GM18951 (cell line): Measurements from ENCODE around the gene MDN1.
A peak's percentile ranks its signal among the peaks of the same experiment; 100 is the strongest.
"Not testable (repeated sequence)": the region's sequence is repeated elsewhere in the genome, so short reads cannot be mapped to it uniquely, and the experiment has no call there.

Experiments used
- POLR2A ChIP-seq: IDR thresholded peaks from 4 replicates; pipeline ENCODE4 v1.6.1; 2011; ENCODE audit warnings: mild to moderate bottlenecking; ENCODE audit not compliant: insufficient read length, insufficient read depth; ENCODE audit errors: extremely low read depth
- in situ Hi-C: fragments of 300-500 bp; cut with MboI; formaldehyde crosslinking; loops from one replicate; pipeline ENCODE4 v1.12.0; 2022; ENCODE audit warnings: low sequenced_read_pairs, mixed read lengths, inconsistent platforms; ENCODE audit not compliant: unreplicated experiment

The MDN1 gene

GRCh38 chr6:89830170-89830809 lies 10.7 kb upstream of the MDN1 start:
- in situ Hi-C loops, result no loop called here
- TF ChIP-seq POLR2A, result no peak

GRCh38 chr6:89829472-89830169 lies 10.0 kb upstream of the MDN1 start, which contains the start of gene CASP8AP2:
TSS of gene CASP8AP2 (plus strand) at chr6:89829880.
- TF ChIP-seq POLR2A, result peak; percentile 71
- in situ Hi-C loops, result no loop called here

- TF ChIP-seq POLR2A, result peak; percentile 11
- in situ Hi-C loops, result no loop called here
These were observed 9.4 kb upstream of the MDN1 start for GRCh38 chr6:89828988-89829471.

- in situ Hi-C loops, result not testable (repeated sequence)
These were observed 8.9 kb upstream of the MDN1 start for GRCh38 chr6:89828475-89828987.

- in situ Hi-C loops, result no loop called here
- TF ChIP-seq POLR2A, result no peak
These were observed 6.5 kb upstream of the MDN1 start for GRCh38 chr6:89826029-89826528.

GRCh38 chr6:89818977-89819335 lies 638 bp downstream of the MDN1 start:
- in situ Hi-C loops, result no loop called here
- TF ChIP-seq POLR2A, result no peak

- TF ChIP-seq POLR2A, result no peak
- in situ Hi-C loops, result no loop called here
These were observed 2.1 kb downstream of the MDN1 start for GRCh38 chr6:89817481-89817880.

- in situ Hi-C loops, result not testable (repeated sequence)
These were observed 6.2 kb downstream of the MDN1 start for GRCh38 chr6:89813422-89813821.

GRCh38 chr6:89807581-89807980 lies 12.0 kb downstream of the MDN1 start:
- TF ChIP-seq POLR2A, result no peak
- in situ Hi-C loops, result no loop called here

GRCh38 chr6:89805814-89806371 lies 13.7 kb downstream of the MDN1 start:
- TF ChIP-seq POLR2A, result no peak

GRCh38 chr6:89803271-89803670 lies 16.3 kb downstream of the MDN1 start:
- TF ChIP-seq POLR2A, result no peak
- in situ Hi-C loops, result no loop called here

More at GRCh38 chr6:89805814-89806371, 13.7 kb downstream of the MDN1 start:
- in situ Hi-C loops, result no loop called here

- no peak for TF ChIP-seq POLR2A
- in situ Hi-C loops, result no loop called here
These were observed 19.8 kb downstream of the MDN1 start for GRCh38 chr6:89799756-89800155.

- TF ChIP-seq POLR2A, result no peak
- in situ Hi-C loops, result no loop called here
These were observed 20.5 kb downstream of the MDN1 start for GRCh38 chr6:89799096-89799495.

- in situ Hi-C loops, result no loop called here
- TF ChIP-seq POLR2A, result no peak
These were observed 22.3 kb downstream of the MDN1 start for GRCh38 chr6:89797317-89797716.
